Progenitor cell of endocrine pancreas (in vitro differentiated cells): ENCODE measurements around the gene CXorf38. TPM values are rescaled to one million over a fixed set of nuclear protein-coding genes. Genes with fewer than 3 reads are reported as not detected.

ENCODE experiments used
- DNase-seq: peaks from one replicate; pipeline ENCODE4 v3.0.0; 2021; ENCODE audit warnings: low spot score; ENCODE audit not compliant: unreplicated experiment
- H3K27ac Mint-ChIP-seq: 2 replicates; pipeline ENCODE4 v1.8.0; 2021; ENCODE audit warnings: mild to moderate bottlenecking, moderate library complexity, mixed read lengths
- H3K27me3 Mint-ChIP-seq: 2 replicates; pipeline ENCODE4 v1.8.0; 2021; ENCODE audit warnings: mixed read lengths
- H3K36me3 Mint-ChIP-seq: 2 replicates; pipeline ENCODE4 v1.8.0; 2022; ENCODE audit warnings: mixed read lengths; ENCODE audit not compliant: insufficient read depth
- H3K4me1 Mint-ChIP-seq: 2 replicates; pipeline ENCODE4 v1.8.0; 2021; ENCODE audit warnings: low read depth, mixed read lengths
- H3K4me3 Mint-ChIP-seq: 2 replicates; pipeline ENCODE4 v1.8.0; 2021; ENCODE audit warnings: low read depth, mild to moderate bottlenecking, moderate library complexity, mixed read lengths
- H3K9me3 Mint-ChIP-seq: 2 replicates; pipeline ENCODE4 v1.8.0; 2021; ENCODE audit warnings: low read depth, mixed read lengths
- CTCF ChIP-seq: fragments of 200-600 bp; sonication (generic); IDR thresholded peaks from one replicate; pipeline ENCODE4 v1.5.0; 2021; ENCODE audit warnings: antibody characterized with exemption, mild to moderate bottlenecking; ENCODE audit not compliant: unreplicated experiment
- total RNA-seq: library from RNA; stranded (reverse); gene quantifications from 2 replicates; pipeline ENCODE4 v1.2.1, GENCODE V29; 2021

The CXorf38 gene
- total RNA-seq, 1 donor from 2014 or later = 7.9 TPM

GRCh38 chrX:40628506-40628905 is 18.9 kb downstream of the CXorf38 start:
- Mint-ChIP-seq H3K4me1 (no peaks in the 10 kb centered on the region), H3K27ac (no peak overlapping the region), H3K9me3 (peaks cover 15% of the 10 kb centered on the region), H3K4me3 (no peak overlapping the region), H3K27me3 (no peaks in the 10 kb centered on the region), H3K36me3 (peaks cover 9% of the 10 kb centered on the region)
- TF ChIP-seq CTCF = no peak
- DNase-seq = no peak

GRCh38 chrX:40625294-40625693 is 22.1 kb downstream of the CXorf38 start:
- Mint-ChIP-seq H3K9me3 (peaks cover 12% of the 10 kb centered on the region), H3K36me3 (peaks cover 7% of the 10 kb centered on the region), H3K4me3 (no peak overlapping the region), H3K27me3 (no peaks in the 10 kb centered on the region), H3K4me1 (no peaks in the 10 kb centered on the region), H3K27ac (no peak overlapping the region)
- no peak for DNase-seq
- no peak for TF ChIP-seq CTCF

GRCh38 chrX:40623665-40624064 is 23.7 kb downstream of the CXorf38 start:
- Mint-ChIP-seq H3K9me3 (peaks cover 12% of the 10 kb centered on the region), H3K4me3 (no peak overlapping the region), H3K36me3 (peaks cover 7% of the 10 kb centered on the region), H3K27me3 (no peaks in the 10 kb centered on the region), H3K4me1 (no peaks in the 10 kb centered on the region), H3K27ac (no peak overlapping the region)
- no peak for TF ChIP-seq CTCF
- no peak for DNase-seq

- H3K27ac Mint-ChIP-seq = no peak within 1 kb of the TSS
Observed at GRCh38 chrX:40623139-40623536, 24.2 kb downstream of the CXorf38 start, which contains the start of gene MPC1L. MPC1L (plus strand) TSS chrX:40623428; CDS start chrX:40623566, 138 bp downstream.

GRCh38 chrX:40622479-40623138 is 24.8 kb downstream of the CXorf38 start:
- H3K4me3 Mint-ChIP-seq = no peak overlapping the region
- H3K4me1 Mint-ChIP-seq = no peaks in the 10 kb centered on the region
- peaks cover 5% of the 10 kb centered on the region for H3K36me3 Mint-ChIP-seq
- no peaks in the 10 kb centered on the region for H3K27me3 Mint-ChIP-seq
- peaks cover 16% of the 10 kb centered on the region for H3K9me3 Mint-ChIP-seq
- H3K27ac Mint-ChIP-seq = no peak overlapping the region
- TF ChIP-seq CTCF = no peak
- no peak for DNase-seq

More at GRCh38 chrX:40623139-40623536, 24.2 kb downstream of the CXorf38 start, which contains the start of gene MPC1L:
- H3K36me3 Mint-ChIP-seq = peaks cover 5% of the 10 kb centered on the region
- H3K4me3 Mint-ChIP-seq = no peak within 1 kb of the TSS
- no peak for DNase-seq
- no peak for TF ChIP-seq CTCF
- H3K9me3 Mint-ChIP-seq = peaks cover 12% of the 10 kb centered on the region
- H3K27me3 Mint-ChIP-seq = no peaks in the 10 kb centered on the region
- no peaks in the 10 kb centered on the region for H3K4me1 Mint-ChIP-seq
